Right renal cortex interstitium (tissue), 3 donors: ENCODE results near the gene CD83. TPM values are rescaled to one million over a fixed set of nuclear protein-coding genes. Genes with fewer than 3 reads are reported as not detected.
"Not testable (repeated sequence)": the region's sequence is repeated elsewhere in the genome, so short reads cannot be mapped to it uniquely, and the experiment has no call there.

Experiments
- DNase-seq, 3 donors: peaks; one replicate each; pipeline ENCODE4 v3.0.0-alpha.2; 2013; ENCODE audit warnings: low read depth in 3 of 3, low spot score in 2 of 3
- polyA plus RNA-seq, 3 donors: library from polyadenylated mRNA; unstranded; fragments of 120-200 nt; gene quantifications; one replicate each; pipeline ENCODE4 v1.2.1, GENCODE V29; 2013; ENCODE audit not compliant: insufficient read length in 3 of 3

Gene CD83, protein sequence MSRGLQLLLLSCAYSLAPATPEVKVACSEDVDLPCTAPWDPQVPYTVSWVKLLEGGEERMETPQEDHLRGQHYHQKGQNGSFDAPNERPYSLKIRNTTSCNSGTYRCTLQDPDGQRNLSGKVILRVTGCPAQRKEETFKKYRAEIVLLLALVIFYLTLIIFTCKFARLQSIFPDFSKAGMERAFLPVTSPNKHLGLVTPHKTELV
- polyA plus RNA-seq = 10 to 100 TPM; 13.3 to 14.8 (median 13.4) TPM

DNA sequence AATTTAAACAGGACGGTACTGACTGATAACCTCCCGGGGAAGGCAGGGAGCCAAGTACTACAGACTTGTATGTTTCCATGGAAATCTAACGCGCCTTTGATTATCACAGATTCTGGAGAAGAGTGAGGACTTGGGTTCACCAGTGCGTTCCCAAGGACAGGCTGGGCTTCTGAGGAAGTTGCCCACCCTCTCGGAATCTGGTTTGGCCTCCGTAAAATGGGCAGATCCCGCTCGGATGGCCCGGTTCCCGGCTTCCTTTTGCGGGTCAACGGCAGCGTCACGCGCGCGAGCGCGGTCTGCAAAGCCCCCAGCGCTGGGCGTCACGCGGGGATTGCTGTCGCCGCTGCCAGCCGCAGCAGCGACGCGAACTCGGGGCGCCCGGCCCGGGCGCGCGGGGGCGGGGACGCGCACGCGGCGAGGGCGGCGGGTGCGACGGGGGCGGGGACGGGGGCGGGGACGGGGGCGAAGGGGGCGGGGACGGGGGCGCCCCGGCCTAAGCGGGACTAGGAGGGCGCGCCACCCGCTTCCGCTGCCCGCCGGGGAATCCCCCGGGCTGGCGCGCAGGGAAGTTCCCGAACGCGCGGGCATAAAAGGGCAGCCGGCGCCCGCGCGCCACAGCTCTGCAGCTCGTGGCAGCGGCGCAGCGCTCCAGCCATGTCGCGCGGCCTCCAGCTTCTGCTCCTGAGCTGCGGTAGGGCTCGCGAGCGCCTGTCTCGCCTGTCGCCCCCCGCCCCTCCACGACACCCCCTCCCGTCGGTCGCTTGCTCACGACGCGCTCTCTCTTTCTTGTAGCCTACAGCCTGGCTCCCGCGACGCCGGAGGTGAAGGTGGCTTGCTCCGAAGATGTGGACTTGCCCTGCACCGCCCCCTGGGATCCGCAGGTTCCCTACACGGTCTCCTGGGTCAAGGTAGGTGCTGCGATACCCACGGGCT is at the start of gene CD83:
Gene CD83 (plus strand): TSS at position 615 of the 933 bp plus-strand sequence. CDS start 40 bp downstream, at position 655.
- no peak for DNase-seq

DNA sequence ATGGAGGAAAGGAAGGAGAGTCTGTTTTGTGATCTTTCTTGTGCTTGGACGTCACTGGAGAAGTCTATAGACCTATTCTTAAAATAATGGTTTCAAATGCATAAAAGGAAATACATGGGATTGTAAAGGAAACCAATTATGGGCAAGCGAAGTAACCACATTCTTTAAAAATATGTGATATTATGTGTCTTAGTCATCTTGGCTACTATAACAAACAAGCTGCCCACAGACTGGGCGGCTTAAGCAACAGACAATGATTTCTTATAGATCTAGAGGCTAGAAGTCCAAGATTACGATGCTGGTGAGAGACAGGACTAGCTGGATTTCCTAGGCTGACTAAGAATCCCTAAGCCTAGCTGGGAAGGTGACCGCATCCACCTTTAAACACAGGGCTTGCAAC is 49.4 kb upstream of the CD83 start:
- no peak for DNase-seq

DNA sequence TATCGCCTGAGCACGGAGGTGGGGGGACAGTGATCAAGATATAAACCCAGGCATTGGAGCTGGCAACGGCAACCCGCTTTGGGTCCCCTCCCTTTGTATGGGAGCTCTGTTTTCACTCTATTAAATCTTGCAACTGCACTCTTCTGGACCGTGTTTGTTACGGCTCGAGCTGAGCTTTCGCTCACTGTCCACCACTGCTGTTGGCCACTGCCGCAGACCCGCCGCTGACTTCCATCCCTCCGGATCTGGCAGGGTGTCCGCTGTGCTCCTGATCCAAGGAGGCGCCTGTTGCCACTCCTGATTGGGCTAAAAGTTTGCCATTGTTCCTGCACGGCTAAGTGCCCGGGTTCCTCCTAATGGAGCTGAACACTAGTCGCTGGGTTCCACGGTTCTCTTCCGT is 48.9 kb upstream of the CD83 start:
- no peak for DNase-seq

DNA sequence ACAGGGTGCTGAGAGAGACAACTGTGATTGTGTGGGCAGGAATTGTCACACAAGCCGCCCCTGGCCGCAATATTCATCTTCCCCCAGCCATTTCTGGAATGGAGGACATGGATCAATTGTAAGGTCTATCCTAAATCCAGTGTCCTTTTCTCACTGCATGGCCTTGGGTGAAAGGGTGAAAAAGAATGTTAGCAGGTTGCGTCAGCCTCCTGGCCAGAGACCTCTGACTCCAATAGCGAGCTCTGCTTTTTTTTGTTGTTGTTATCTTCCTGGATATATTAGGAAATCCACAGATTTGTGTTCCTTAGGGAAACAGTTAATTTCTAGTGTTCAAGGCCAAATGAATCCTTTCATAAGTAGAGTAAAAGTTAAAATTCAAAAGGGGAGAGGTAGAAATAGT is 47.1 kb upstream of the CD83 start:
- no peak for DNase-seq

DNA sequence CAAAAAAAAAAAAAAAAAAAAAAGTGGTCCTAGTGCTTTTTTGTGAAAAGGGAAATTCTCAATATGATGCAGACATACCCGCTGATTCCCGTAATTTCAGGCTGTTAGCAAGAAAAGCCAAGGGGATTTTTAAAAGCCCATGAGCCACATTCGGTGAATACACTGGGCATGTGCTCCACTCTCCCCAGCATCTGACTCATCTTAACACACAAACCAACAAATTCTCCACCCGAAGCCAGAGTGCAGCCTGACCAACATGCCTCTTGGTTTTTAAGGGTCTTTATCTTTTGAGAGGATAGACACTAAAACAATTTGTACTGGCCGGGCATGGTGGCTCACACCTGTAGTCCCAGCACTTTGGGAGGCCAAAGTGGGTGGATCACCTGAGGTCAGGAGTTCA is 45.5 kb upstream of the CD83 start:
- DNase-seq = no peak

DNA sequence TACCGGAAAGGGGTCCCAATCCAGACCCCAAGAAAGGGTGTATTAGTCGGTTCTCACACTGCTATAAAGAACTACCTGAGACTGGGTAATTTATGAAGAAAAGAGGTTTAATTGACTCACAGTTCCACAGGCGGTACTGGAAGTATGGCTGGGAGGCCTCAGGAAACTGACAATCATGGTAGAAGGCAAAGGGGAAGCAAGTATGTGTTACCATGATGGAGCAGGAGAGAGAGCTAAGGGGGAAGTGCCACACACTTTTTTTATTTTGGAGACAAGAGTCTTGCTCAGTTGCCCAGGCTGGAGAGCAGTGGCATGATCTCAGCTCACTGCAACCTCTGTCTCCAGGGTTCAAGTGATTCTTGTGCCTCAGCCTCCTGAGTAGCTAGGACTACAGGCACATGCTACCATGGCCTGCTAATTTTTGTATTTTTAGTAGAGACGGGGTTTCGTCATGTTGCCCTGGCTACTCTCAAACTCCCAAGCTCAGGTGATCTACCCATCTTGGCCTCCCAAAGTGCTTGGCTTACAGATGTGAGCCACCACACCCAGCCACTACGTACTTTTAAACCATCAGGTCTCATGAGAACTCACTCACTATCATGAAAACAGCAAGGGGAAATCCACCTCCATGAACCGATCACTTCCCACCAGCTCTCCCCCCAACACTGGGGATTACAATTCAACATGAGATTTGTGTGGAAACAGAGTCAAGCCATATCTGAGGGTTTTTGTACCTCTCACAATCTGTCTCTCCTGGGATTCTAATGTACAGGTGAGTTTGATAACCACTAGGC is 43.8 kb upstream of the CD83 start:
- DNase-seq = not testable (repeated sequence)

DNA sequence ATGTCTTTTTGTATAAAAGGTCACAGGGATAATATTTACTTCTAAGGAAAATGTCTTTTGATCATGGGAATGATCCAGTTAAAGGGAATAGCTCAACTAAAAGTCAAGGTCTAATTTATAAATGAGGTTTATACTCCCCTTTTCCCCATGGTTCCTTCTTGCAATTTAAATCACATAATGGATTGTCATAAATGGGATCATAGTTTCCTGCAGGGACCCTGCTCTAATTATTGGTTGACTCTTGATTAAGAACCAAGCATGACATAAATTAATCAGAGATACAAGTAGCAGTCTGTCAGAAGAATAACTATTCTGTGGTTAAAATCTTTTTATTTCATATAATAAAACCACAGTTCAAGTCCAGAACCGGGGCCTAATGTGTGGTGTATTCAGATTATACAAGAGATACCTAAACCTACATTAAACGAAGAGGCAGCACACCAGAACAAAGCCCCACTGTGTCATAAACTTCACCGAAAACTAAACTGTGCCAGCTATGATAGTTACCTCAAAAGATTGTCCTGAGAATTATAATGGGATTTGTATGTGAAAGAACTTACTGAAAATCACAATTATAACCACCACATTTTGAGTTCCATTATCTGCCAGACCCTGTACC is 43.0 kb upstream of the CD83 start:
- no peak for DNase-seq

DNA sequence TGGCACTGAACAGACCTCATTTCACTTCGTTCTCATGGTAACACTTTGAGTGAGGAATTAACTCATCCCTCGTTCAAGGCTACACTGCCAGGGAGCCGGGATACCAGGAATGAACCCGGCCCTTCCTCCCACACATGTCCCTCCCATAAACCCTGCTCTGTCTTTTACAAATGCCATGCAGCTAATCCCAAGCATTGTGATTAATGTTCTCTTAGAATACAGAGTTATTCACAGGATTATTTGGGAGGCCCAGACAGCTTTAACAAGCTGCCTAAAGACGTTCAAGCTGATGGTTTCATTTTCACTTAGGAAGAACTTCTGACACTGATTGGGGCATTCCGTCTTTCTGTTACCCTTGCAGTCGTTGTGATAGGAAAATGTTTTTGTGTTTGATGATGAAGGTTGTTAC is 42.5 kb upstream of the CD83 start:
- DNase-seq = peak in 2 of 3 donors; percentile 8 to 25

DNA sequence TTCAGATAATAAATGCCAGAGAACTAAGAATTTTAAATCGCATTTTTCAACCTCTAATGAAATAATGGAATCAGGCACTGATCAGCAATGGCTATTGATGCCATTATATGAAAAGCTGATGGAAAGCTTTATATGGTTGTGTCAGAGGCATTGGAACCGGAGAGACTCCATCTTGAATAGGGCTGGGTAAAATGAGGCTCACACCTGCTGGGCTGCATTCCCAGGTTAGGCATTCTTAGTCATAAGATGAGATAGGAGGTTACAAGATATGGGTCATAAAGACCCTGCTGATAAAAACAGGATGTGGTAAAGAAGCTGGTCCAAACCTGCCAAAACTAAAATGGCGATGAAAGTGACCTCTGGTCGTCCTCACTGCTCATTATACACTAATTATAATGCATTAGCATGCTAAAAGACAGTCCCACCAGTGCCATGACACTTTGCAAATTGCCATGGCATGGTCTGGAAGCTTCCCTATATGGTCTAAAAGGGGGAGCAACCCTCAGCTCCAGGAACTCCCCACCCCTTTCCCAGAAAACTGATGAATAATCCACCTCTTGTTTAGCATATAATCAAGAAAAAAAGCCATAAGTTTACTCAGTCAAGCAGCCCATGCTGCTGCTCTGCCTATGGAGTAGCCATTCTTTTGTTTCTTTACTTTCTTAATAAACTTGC is 40.2 kb upstream of the CD83 start:
- DNase-seq = no peak

DNA sequence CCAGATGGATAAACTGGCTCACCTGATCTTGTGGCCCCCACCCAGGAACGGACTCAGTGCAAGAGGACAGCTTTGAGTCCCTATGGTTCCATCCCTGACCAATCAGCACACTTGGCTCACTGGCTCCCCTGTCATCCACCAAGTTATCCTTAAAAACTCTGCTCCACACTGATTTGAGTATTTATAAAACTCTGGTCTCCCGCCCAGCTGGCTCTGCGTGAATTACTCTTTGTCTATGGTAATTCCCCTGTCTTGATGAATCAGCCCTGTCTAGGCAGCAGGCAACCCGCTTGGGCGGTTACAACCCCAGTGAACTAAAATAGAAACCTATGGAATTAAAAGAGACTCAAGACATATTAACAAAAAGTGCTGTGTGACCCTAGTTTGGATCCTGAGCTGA is 38.1 kb upstream of the CD83 start:
- DNase-seq = no peak

DNA sequence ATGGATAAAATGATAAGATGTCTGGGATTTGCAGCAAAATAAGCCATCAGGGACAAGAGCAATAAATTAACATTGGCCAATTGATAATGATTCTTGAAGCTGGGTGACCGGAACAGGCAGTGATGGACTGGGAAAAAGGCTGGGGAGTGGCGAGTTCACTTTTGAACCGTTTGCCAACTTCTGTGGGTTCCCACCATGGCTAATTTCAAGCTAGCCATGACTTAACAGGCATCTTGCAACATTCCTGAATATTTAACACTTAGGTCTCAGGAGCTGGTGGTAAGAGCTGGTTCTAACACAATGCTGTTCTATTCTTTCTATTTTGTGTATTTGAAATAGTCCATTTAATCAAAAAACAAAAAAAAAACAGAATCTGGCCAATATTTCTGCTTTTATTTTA is 37.6 kb upstream of the CD83 start:
- DNase-seq = no peak

DNA sequence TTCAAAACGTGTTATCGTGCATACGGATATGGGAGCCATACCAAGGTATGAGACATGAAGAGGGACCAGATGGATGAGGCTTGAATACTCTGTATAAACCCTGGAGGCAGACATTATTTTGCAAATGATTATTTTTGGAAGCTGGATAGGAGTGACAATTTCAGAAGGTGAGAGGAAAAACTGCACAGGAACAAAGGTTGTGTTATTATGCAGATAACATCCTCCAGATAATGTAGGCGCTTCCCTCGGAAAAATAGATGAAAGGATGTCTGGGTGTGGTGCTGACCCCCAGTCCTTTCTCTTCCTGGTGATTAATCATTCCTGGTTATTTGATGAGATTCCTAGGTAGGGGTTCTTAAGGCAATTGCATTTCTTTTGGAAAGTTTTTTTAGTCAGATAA is 36.4 kb upstream of the CD83 start:
- no peak for DNase-seq

DNA sequence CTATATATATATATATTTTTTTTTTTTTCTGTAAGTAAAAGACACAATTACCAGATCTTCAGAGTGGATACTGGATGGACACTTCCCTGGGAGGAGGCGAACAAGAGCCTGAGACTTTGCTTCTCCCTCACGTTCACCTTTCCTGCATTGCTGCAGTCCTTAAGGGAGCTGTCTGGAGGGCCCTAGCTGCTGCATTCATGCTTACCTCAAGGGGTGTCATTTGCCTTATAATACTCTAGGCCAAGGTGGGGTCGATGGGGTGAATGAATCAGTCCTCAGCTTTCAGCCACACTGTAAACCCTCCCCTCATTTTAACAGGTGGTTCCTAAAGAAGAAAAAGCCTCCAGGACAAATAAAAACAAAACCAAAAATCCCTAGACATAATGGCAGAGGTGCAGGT is 34.8 kb upstream of the CD83 start:
- no peak for DNase-seq

DNA sequence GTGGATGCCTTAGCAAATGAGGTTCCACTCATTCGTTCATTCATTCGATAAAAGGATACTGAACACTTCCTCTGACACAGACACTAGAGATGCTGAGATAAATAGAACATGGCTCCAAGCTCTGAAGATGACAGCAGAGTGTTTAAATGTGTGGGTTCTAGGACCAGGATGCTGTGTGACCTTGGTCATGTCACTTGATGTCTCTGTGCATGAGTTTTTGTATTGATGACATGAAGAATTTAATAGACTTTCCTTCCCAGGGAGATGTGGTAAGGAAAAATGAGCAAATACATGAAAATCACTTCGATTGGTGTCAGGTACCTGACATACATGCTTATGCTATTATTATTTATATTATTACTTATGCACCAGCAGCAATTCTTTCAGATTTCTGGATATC is 34.3 kb upstream of the CD83 start:
- no peak for DNase-seq

DNA sequence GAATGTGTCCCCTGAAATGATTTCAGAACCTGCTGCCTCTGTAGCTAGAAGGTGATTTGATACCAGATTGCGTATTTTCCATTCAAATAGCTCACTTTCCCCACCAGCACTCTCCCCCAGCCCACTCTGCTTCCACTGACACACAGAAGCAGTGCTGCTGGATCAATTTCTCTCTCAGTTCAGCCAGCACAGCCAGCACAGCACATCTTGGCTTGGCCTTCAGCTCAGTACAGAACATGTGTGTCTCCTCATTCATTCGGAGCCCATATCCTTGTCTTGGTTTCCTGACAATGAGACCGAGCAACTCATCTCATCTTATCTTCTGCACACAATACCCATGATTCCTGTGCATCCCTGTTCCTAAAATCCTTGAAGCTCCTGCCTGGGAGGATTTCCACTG is 33.8 kb upstream of the CD83 start:
- DNase-seq = no peak

DNA sequence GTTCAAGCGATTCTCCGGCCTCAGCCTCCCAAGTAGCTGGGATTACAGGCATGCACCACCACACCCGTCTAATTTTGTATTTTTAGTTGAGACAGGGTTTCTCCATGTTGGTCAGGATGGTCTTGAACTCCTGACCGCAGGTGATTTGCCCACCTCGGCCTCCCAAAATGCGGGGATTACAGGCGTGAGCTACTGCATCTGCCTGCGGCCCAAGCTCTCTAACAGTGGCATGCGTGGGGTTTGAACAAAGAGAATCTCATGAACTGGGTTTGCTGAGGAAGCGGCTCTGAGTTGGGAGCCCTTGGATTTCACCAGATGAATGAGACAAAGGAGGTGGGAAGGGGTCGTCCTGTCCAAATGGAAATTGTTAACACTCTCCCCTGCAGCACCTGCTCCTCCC is 33.2 kb upstream of the CD83 start:
- no peak for DNase-seq

DNA sequence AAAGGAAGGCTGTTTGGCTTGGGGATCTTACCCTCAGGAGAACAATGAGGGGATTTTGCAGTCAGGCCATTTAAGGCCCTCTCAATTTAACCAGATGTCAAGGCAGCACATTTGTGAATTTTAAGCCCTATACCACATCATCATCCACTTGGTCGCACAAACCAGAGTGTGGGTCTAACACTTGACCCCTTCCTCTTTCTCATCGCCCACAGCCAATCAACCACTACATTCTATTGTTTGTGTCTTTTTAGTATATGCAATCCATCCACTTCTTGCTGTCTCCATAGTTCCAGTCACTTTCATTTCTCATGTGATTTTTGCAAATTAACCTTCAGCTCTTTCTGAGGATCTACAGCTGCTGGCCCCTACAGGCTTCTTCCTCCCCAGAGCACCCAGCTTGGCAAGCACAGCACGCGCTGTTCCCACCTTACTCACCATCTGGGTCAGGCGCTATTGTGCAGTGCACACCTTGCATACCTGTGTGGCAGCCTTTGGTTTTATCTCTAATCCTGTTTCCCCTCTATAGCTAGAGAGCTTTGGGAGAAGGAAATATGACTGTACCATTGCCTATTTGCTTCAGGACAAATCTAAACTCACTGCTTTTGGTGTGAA is 32.3 kb upstream of the CD83 start:
- no peak for DNase-seq

DNA sequence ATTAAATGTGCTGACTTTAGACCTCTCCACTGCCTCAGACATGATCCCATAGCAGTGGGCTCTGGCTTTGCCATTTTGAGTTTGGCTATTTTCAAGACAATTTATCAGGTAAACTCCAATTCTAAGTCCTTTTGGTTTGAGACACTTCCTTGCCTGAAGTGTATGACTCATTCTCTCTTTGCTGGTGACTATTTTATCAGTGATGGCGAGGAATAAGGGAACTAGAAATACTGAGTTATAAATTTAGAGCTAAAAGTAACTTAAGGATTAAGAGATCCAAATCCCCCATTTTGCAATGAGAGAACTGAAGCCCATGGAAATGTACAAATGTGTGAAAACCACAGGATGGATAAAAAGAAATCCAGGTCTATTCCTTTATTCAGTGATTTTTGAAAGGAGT is 30.9 kb upstream of the CD83 start:
- DNase-seq = no peak

DNA sequence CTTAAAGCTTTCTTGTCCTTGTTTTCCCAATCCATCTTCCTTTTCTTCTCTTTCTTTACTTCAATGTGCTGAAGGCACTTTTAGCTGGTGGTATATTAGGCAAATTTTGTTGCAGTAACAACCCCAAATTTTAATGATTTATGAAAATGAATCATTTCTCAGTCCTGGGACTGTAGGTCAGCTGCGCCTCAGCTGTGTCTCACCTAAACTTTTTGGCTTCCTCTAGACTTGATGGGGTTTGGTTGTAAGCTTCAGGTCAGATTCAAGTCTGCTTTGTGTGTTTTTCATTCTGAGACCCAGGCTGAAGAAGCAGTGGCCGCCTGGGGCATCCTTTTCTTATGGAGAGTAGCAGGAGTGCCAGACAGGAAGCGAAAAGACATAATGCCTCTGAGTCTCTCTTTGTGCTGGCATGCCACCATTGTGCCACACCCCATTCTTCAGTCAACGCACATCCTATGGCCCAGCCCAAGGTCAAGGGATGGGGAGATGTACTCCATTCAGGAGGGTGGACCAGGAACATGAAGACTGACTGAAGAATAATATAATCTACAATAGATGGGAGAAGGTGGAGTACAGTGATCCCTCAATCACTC is 28.9 kb upstream of the CD83 start:
- DNase-seq = no peak

DNA sequence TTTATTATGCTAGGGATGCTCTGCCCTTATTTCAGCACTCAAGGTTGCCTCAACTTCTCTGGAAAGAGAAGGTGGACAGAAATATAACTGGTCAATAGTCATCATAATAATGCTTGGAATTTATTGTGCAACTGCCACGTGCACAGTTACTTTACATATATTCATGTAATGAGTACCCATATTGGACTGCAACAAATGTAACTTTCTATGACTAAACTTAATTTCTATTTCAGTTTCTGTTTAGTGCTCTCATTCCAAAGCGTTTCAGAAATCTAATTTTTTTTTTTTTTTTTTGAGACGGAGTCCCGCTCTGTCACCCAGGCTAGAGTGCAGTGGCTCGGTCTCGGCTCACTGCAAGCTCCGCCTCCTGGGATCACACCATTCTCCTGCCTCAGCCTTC is 28.3 kb upstream of the CD83 start:
- DNase-seq = no peak
